ENCODE results near the gene OXGR1.
A peak's percentile ranks its signal among the peaks of the same experiment; 100 is the strongest.
"Not testable (repeated sequence)": the region's sequence is repeated elsewhere in the genome, so short reads cannot be mapped to it uniquely, and the experiment has no call there.

Gene OXGR1
- total RNA-seq = 0 to 1.4 (median 0) reads per million in 17 experiments

DNA sequence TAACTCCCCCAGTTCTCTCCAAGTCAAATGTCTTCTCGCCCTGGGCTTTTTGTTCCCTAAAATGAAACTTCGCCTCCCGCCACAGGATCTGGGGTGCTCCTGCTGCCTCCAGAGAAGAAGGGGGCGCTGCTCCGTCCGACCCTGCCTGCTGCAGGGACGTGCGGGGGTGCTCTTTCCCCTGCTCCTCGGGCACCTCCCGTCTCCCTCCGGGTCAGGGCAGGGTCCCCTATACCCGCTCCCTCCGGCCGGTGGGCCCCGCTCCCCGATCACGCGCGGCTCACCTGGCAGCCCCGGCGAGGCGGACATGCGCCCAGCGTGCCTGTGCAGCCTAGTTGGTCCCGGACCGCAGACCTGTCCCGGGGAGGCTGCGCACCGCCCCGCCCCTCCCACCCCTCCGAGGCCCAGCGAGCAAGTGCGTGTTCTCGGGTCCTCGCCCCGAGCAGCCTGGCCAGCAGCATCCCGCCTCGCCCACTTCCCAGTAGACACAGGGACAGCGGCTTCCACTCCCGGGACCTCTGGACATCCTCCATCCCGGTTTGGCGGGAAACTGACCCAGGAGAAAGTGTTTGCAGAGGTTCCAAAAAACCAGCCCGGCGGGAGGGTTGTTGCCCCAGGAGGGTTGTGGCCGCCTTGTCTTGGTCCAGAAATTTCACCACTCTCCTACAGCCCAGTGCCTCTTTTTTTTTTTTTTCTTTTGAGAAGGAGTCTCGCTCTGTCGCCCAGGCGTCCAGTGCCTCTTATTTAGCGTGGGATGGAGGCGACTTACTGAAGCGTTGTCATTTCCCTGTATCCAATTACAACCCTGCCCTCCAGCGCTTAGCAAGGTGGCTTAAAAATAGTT is at the start of gene OXGR1:
Gene OXGR1 (minus strand): TSS at position 460 of the 841 bp plus-strand sequence. CDS start 6,717 bp downstream, outside the sequence.
- peak in 2 of 4 experiments; percentile 17 to 35 for DNase-seq

DNA sequence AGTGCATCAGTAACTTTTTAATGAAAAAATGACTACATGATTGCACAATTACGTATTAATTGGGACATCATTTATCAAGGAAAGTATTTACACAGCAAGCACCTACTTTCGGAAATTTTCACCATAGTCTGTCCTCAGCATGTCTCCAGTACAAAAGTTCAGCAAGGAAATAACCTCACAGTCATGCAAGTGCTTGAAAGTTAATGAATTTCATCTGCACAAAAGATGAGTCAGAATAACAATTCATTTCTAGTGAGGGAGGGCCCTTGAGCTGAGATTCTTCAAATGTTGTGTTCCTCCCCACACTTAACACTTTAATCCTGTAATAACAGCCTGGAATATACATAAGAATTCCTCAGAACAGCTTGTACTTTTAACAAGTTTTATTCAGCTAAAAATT is 49.0 kb upstream of the OXGR1 start:
- DNase-seq = no peak

DNA sequence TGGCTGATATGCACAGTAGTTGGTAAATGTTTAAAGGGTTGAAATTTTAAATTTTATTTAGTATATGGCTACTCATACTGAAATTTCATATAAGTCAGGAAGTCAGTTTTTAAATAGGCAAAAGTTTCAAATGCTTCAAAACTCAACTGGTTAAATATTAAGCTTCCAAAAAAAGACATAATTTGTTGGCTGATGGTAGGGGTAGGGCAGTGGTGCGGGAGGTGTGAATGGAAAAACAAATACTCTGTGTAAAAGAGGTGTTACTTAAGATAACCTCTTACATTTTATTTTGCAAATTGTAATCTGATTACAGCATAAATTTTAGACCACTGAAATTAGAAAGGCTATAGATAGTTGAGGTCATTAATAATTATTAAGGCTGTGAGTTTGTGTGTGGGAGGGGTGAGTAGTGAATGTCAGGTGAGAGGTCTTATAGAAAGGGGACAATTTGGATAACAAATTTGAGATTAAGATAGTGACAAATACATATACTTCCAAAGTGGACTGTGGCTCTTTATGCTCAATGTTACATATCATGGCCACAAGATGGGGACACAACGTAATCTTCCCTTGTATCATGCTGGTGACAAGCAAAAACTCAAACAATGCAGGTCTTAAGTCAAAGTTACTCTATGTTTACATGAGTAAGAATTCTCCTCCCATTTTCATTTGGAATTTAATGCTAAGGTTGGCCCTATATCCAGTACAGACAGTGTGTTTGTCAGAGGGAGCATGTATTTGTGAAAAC is 36.6 kb upstream of the OXGR1 start:
- DNase-seq = peak; percentile 9 to 56 (median 31)

DNA sequence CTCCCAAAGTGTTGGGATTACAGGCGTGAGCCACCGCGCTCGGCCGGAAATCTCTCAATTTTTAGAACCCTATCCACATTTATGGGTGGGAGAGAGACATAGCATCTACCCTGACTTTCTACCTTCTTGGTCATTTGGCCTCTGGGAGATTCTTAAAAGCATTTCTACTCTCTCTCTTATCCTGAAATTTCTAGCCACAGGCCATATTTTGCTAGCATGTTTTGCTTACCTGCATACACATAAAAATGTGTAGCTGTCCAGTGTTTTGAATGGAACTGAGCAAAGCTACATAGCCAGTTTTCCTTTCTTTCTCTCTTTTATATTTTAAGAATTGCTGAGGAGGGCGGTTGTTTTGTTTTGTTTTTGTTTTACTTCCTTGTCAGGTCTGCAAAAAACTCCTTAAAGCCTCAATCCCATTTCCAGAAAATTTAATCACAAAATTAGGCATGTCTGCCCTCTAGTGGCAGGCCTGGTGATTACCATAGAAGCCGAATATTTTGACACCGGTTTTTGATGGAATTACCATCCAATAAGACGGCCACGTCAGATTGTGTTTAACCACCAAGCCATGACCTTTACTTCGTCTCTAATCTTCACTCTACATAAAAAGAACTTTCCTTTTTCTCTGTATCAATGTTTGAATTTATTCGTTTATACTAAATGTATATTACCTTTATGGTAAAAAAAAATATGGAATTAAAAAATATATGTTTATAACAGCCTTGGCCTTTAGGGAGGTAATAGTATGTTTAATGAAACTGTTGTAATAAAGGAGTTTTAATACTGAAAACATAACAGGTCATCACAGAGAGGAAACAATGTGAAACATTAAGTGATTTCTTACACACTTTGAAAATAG is 34.4 kb upstream of the OXGR1 start:
- DNase-seq = peak; percentile 77 to 90 (median 84)

DNA sequence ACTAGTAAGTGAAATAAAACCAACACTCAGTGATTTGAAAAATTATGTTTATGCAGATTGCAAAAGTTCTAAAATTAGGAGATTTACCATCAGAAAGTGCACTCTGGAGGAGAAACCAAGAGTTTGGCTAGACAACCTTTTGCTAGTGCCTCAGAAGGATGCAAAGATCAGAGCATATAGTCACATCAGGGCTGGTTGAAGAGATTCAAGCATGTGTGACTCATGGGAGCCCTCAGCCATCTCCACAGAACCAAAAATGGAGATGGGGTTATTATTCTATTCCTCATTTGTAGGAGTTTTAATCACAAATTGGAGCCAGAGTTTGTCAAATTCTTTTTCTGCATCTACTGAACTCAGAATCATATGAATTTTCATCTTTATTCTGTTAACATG is 32.9 kb upstream of the OXGR1 start:
- DNase-seq = no peak

DNA sequence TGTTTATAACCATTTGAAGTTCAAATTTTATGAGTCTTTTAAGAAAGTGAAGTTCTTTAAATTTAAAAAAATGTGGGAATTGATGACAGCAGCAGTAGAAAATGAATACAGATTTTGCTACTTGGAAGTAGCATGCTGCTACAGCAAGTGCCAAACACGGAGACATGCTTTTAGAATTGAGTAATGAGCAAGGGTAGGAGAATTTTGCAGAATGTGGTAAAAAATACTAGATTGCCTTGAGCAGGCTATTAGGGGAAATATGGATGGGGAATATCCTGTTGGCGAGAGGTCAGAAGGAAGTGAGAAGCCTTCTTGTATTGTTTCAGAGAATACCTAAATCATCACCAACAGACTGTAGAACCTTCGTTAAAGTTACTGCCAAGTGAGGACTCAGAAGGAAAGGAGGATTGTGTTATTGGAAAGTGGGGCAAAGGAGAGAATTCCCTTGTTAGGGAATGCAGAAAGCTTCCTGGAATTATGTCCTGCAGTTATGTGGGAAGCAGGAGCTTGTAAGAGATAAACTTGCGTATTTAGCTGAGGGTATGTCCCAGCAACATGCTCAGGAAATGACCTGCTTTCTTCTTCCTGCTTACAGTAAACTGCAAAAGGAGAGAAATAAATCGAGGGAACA is 32.4 kb upstream of the OXGR1 start:
- no peak for DNase-seq

DNA sequence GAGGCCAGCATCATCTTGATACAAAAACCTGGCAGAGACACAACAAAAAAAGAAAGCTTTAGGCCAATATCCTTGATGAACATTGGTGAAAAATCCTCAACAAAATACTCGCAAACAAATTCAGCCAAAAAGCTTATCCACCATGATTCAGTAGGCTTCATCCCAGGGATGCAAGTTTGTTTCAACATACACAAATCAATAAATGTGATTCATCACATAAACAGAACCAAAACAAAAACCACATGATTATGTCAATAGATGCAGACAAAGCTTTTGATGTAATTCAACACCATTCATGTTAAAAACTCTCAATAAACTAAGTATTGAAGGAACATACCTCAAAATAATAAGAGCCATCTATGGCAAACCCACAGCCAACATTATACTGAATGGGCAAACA is 29.5 kb upstream of the OXGR1 start:
- not testable (repeated sequence) for DNase-seq

DNA sequence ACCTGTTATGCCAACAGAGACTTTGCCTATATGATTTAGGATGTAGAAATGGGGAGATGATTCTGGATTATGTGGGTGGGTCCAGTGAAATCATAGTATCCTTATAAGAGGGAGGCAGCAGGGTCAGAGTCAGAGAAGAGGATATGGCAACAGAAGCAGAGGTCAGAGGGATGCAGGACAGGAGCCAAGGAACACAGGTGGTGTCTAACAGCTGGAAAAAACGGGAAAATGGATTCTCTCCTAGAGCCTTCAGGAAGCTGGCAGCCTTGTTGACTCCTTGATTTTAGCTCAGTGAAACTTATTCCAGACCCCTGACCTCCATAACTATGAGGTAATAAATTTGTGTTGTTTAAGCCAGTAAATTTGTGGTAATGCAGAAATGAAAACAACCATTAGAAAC is 28.8 kb upstream of the OXGR1 start:
- no peak for DNase-seq

DNA sequence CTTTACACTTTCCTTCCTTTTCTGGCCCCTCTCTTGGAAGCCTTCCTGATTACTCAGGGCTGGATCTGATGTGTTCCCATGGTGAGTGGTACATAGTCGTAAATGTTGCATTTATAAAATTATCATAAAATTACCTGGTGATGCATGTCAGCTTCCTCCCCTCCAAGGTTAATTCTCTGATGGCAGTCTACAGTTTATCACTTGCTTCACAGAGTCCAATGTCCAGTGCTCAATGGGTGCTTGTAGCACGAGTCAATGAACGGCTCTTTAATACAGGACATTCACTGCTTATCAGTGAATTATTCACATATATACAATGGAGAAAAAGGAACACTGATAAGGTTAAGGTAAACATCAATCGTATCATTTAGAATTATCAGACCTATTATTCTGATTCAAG is 27.0 kb upstream of the OXGR1 start:
- DNase-seq = no peak

DNA sequence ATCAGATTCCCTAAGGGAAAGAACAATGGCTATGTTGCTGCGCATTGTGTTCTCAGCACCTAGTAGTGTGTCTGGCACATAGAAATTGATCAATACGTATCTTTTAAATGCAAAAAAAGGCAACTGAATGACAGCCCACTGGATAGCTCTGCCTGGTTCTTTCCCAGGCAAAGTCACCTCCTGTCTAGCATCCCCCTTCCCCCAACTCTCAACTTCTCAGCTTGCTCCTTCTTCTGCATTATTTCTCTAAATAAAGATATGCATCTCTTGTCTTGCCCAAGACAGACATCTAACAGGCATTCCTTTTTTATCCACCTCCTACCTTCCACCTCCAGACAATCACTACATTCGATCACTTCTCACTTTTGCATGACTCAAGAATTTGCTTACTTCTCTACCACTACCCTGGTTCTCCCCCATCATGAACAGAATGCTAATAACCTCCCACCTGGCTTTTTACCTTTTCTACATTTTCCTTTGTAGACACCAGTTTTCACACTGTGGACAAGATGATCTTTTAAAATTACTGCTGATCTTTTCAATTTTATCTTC is 26.5 kb upstream of the OXGR1 start:
- DNase-seq = no peak

DNA sequence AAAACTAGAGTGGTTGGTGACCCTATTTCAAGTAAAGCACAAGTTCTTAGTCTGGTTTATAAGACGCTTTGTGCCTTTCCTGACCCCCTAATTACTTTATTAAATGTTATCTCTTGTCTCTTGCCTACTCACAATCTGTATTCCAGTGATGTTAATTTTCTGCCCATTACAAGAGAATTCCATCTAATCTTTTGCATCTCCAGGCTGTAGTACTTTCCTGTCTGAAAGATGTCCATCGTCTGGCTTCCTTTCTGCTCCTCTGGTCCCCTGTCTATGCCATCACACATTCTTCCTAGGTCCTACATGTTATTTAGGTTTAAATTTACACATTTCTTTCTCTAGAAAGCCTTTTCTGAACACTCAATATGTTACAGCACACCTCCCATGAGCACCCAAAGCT is 25.9 kb upstream of the OXGR1 start:
- no peak for DNase-seq

DNA sequence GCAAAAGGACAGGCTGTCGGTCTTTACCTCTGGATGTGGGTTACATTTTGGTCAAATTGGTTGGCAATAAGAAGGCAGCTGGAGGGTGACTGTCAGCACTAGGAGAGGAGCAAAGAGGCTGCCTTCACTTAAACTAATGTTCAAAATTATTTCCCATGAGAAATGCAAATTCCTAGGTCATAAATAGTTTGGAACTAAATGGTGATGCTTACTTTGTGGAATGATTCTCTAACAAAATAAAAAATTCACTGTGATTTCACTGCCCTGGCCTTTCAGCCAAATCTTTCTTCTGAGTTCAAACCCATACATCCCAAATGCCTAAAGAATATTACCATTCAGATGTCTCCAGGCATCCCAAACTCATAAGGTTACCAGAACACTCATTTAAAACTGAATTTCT is 25.0 kb upstream of the OXGR1 start:
- DNase-seq = no peak

DNA sequence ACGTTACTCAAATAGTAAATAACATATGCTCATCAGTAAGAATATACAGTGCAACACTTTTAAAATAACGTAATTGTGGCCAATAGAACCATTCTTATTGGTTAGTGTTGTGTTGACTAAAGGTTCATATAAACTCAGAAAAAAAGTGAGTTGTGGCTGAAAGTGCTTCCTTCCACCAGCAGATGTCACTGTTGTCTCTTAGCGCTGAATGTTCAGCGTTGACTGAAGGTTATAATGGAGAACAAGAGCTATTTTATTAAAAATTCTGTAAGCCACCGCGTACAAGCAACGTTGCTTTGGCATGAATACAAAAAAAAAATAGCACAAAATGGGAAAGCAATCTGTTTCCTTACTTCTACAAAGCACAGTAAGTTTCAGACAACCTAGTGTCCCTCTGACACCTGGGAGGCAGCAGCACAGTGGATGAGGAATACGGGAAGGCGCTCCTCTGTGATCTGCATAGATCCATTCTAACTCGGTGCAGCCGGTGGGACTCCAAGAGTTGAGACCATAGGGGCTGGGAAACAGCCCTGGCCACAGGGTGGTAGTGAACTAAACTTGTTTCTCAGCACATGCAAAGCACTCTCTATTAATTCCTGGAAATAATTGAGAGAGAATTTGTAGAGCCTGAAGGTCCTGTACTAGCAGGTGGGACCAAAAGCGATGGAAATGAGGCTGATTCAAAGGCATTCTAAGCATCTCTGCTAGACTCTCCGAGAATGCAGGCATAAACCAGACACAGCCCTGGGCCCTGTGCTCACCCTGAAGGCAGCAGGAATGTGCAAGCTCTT is 23.9 kb upstream of the OXGR1 start:
- DNase-seq = peak; percentile 66 to 81 (median 70)

DNA sequence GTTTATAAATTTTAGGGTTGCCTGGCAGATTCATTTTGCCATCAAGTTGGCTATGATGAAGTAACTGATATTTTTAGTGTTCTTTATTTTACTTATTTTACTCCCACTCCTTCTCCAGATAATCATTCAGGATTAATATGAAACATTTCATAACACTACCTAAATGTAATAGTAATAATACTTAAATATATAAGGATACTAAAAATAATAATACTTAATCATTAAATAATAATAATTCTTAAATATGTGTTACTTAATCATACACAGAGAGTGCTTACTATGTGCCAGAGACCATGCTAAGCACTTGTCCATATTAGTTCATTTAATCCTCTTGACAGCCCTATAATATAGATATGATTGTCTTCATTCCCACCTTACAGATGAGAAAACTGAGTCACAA is 23.0 kb upstream of the OXGR1 start:
- no peak for DNase-seq

DNA sequence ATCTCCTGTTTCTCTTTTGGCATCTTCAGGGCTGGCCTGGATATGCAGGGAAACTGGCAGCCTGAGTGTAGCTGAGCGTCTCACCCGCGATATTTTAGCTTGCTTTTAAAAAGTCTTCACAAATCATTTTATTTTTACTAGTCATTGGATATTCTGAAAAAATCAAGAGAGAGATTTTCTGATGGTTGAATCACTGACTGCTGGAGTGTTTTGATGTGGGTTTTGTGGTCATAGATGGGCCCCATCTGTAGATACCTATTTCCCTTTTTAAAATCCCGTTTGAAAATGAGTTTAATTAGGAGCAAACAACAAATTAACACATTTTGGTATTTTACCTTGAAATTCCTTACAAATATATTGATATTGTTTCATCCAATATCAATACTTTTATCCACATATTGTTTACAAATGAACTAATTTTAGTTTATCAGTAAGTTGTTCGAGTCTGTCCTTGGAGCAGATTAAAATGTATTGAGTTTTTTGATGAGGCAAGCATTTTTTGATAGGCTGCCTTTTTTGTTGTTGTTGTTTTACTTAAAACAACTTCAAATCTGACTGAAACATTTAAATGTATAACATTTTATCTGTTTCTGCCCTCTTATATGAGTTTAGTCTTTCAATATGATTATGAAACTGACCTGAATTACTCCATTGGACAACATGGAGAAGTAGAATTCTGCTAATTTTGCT is 21.5 kb upstream of the OXGR1 start:
- DNase-seq = no peak

DNA sequence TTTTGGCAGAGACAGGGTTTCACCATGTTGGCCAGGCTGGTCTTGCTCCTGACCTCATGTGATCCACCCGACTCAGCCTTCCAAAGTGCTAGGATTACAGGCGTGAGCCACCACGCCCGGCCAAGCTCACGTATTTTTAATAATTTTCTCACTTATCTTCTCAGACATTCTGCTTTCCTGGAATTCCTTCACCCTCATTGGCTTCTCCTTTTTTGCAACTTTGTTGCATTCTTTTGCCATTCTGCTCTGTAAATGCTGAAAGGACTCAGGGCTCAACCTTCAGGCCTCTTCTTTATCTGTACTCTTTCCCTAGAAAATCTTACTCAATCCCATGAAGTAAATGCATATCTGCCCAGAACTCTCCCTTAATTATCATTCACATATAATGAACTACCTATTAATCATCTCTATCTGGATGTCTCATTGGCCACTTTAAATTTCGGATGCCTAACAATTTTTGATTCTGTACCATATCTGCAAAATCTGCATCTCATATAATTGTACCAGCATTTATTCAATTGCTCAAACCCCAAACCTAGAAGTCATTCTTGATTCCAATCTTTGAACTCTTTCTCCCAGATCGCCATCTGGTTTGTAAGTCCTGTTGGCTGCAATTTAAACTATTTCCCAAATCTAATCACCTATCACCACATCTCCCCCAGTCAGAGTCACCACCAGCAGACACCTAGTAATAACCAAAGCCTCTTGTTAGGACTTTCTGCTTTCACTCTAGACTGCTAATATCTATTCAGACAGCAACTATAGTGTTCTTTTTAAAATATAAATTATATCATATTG is 18.2 kb upstream of the OXGR1 start:
- DNase-seq = no peak

DNA sequence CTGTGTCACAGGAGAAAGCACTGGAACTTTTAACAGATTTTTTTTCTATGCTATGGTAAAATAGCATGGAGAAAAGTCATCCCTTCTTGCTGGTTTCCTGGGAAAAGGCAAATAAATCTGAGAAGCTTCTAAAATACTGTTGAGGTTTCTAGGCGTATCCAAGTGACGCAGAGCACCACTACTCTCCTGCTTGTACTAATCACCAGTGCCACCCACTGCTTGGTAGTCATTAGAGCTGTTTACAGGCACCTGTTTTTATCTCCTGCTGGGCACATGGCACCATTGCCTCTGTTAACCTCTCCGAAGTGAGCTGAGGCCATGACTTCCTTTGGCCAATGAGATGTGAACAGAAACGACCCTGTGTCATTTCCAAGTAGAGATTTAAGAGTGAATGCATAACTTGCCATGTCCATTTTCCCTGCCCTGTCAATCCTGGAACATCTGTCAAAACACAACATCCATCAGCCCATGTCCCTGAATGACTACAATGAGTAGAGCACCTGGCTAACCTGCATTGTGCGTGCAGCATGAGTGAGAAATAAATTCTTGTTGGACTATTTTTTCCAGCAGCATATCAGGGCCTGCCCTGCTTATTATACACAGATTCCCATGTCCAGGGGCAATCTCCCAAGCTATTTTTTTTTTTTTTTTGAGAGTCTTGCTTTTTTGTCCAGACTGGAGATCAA is 17.3 kb upstream of the OXGR1 start:
- no peak for DNase-seq

DNA sequence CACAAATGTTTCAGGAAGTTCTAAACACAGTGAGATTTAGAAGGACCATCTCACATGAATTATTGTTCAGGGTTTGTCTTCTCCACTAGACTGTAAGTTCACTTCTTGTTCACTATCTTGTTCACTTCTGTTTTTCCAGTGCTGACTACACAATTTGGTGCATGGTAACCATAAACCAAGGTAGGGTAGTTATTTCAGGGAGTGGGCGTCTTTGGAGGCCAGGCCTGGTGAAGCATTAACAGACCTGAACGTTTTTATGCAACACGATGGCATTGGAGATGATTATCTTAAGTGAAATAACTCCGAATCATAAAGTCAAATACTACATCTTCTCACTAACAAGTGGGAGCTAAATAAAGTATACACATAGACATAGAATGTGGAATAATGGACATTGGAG is 14.4 kb upstream of the OXGR1 start:
- DNase-seq = no peak

DNA sequence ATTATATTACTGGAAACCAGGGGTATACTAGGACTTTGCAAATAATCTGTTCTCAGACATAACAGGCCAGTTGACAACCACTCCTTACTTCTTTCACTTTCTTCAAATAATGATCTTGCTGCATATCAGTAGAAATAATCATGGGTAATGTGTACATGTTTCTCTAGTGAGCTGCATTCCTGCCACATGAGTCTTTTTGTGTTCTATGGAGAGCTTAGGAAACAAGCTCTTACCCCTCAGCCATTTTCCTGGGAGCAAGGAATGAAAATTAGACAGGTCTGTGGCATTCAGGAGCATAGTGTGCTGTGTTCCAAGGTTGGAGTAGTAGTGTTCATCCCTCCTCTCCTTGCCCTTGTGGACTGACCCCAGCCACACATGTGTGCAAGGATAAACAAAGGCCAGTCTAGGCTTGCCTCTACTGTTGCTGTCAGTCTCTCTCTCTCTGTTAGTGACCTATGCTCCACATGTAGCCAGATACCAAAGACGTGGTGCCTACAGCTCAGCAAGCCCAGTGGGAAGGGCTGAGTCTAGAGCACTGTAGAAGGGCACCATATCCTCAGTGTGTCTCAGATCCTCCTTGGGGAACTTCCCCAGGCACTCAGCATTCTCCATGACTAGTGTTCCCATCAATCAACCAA is 11.5 kb upstream of the OXGR1 start:
- DNase-seq = no peak

Data from suppressor macrophage (primary cell).